Astrocyte of the spinal cord (primary cell): ENCODE measurements around the gene DENND1A.
A peak's percentile ranks its signal among the peaks of the same experiment; 100 is the strongest.

Experiments used
- DNase-seq: peaks from one replicate; pipeline ENCODE4 v3.0.0; 2011; ENCODE audit warnings: low read depth, low spot score
- H3K4me3 ChIP-seq: 2 replicates; pipeline ENCODE4 v1.5.1; 2011; ENCODE audit warnings: low read depth, mild to moderate bottlenecking, low read length, moderate library complexity
- CTCF ChIP-seq: IDR thresholded peaks from 2 replicates; pipeline ENCODE4 v1.5.1; 2012; ENCODE audit warnings: low read depth, mild to moderate bottlenecking, low read length, inconsistent platforms
- in situ Hi-C: cut with HindIII; loops from 2 replicates; pipeline ENCODE4 v1.10.0; 2017; ENCODE audit warnings: low sequenced_read_pairs

DENND1A gene

GRCh38 chr9:123710299-123710698 lies 219.6 kb downstream of the DENND1A start:
- peak; percentile 82 for DNase-seq
- no peak for TF ChIP-seq CTCF
- H3K4me3 ChIP-seq: no peak overlapping the region
- in situ Hi-C loops: no loop called here

- in situ Hi-C loops: no loop called here
- no peak overlapping the region for H3K4me3 ChIP-seq
- no peak for TF ChIP-seq CTCF
- no peak for DNase-seq
Measured at GRCh38 chr9:123702483-123702882, 227.4 kb downstream of the DENND1A start.

- no peak for TF ChIP-seq CTCF
- no peak for DNase-seq
- no peak overlapping the region for H3K4me3 ChIP-seq
Measured at GRCh38 chr9:123697686-123698085, 232.2 kb downstream of the DENND1A start.

GRCh38 chr9:123696476-123696875 lies 233.4 kb downstream of the DENND1A start:
- in situ Hi-C loops: no loop called here
- DNase-seq: no peak
- no peak for TF ChIP-seq CTCF
- no peak overlapping the region for H3K4me3 ChIP-seq

More at GRCh38 chr9:123697686-123698085, 232.2 kb downstream of the DENND1A start:
- in situ Hi-C loops: no loop called here

GRCh38 chr9:123695386-123695785 lies 234.5 kb downstream of the DENND1A start:
- H3K4me3 ChIP-seq: no peak overlapping the region
- in situ Hi-C loops: no loop called here
- no peak for TF ChIP-seq CTCF
- no peak for DNase-seq

GRCh38 chr9:123691765-123692303 lies 238.1 kb downstream of the DENND1A start:
- no peak for DNase-seq
- in situ Hi-C loops: no loop called here
- TF ChIP-seq CTCF: no peak
- no peak overlapping the region for H3K4me3 ChIP-seq
